HL-60 (cell line): ENCODE data around the gene RASGRP2.

ENCODE experiments used
- DNase-seq, 2 experiments: peaks; one replicate each; pipeline ENCODE4 v3.0.0-alpha.2; 2010 to 2020; ENCODE audit warnings: low read depth in 1 of 2, low spot score in 1 of 2
- H3K27ac ChIP-seq: fragments of 250-450 bp; sonication (Bioruptor Pico); replicated peaks from 2 replicates; pipeline ENCODE4 v1.5.1; 2020; ENCODE audit warnings: mild to moderate bottlenecking, moderate library complexity
- H3K27me3 ChIP-seq: fragments of 250-450 bp; sonication (Bioruptor Pico); 2 replicates; pipeline ENCODE4 v1.5.1; 2021; ENCODE audit warnings: mild to moderate bottlenecking, moderate library complexity; ENCODE audit not compliant: insufficient read depth, poor library complexity, severe bottlenecking
- H3K4me3 ChIP-seq: replicated peaks from 2 replicates; pipeline ENCODE4 v1.5.1; 2011; ENCODE audit warnings: mild to moderate bottlenecking, control low read depth, low read length; ENCODE audit not compliant: insufficient read depth
- GABPA ChIP-seq: IDR thresholded peaks from 2 replicates; pipeline ENCODE4 v1.6.1; 2012; ENCODE audit warnings: low read depth
- POLR2AphosphoS5 ChIP-seq: IDR thresholded peaks from 2 replicates; pipeline ENCODE4 v1.6.1; 2012; ENCODE audit warnings: low read depth
- SPI1 ChIP-seq: IDR thresholded peaks from 2 replicates; pipeline ENCODE4 v1.6.1; 2012; ENCODE audit warnings: low read depth, mild to moderate bottlenecking, borderline replicate concordance
- TF ChIP-seq, protein P1 (sequence below): IDR thresholded peaks from one replicate; pipeline ENCODE4 v1.5.1; 2011; ENCODE audit warnings: low read length, control low read depth, inconsistent platforms; ENCODE audit not compliant: insufficient read depth
- TF ChIP-seq, protein P2 (sequence below): IDR thresholded peaks from 2 replicates; pipeline ENCODE4 v1.6.1; 2012; ENCODE audit warnings: low read depth; ENCODE audit not compliant: insufficient replicate concordance

The RASGRP2 gene

DNA sequence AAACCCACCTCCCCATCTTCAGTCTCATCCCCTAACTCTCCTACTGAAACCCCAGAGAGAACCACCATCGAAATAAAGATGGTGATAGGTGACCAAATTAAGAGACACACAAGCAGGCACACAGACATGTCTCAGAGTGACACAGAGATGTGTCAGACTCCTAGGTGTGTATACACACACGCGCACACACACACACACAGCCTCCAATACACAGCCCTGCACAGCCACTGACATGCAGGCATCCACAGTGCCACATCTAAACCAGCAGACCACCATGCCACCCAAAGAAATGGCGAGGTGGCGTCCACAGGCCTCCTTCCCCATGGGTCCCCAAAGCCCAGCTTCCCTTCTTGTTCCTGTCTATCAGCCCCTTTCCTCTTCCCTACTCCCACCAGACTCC is 48.4 kb downstream of the RASGRP2 start:
- no peak for DNase-seq
- H3K27ac ChIP-seq = no peak overlapping the region

DNA sequence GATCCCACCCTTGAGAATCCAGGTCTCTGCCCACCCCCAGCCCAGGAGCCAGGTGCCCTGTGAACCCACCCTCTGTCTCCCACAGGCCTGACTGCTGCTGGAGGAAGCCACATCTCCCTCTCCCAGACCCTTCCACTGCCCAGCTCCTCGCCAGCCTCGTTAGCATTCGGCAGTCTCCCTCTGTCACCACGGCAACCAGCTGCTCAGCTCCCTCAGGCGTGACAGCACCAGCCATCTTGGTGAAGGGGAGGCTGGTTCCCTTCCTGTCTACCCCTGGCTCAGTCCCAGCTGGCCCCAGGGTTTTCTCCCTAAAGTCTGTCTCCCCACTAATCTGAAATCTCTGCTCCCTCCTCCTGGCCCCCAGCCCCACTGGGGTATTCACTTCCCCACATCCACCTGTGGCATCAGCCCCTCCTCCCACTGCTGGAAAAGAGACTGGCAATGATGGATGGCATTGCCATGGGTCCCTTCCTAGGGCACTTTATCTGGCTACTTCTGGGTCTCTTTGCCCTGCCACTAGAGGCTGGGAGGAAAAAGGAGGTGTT is 49.0 kb downstream of the RASGRP2 start:
- Histone ChIP-seq H3K27ac (no peak overlapping the region), H3K27me3 (peaks cover 11% of the 10 kb centered on the region), H3K4me3 (no peak overlapping the region)
- no peak for DNase-seq
- no peak for TF ChIP-seq SPI1
- TF ChIP-seq, protein P1, sequence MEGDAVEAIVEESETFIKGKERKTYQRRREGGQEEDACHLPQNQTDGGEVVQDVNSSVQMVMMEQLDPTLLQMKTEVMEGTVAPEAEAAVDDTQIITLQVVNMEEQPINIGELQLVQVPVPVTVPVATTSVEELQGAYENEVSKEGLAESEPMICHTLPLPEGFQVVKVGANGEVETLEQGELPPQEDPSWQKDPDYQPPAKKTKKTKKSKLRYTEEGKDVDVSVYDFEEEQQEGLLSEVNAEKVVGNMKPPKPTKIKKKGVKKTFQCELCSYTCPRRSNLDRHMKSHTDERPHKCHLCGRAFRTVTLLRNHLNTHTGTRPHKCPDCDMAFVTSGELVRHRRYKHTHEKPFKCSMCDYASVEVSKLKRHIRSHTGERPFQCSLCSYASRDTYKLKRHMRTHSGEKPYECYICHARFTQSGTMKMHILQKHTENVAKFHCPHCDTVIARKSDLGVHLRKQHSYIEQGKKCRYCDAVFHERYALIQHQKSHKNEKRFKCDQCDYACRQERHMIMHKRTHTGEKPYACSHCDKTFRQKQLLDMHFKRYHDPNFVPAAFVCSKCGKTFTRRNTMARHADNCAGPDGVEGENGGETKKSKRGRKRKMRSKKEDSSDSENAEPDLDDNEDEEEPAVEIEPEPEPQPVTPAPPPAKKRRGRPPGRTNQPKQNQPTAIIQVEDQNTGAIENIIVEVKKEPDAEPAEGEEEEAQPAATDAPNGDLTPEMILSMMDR = no peak
- TF ChIP-seq GABPA = no peak
- TF ChIP-seq, protein P2, sequence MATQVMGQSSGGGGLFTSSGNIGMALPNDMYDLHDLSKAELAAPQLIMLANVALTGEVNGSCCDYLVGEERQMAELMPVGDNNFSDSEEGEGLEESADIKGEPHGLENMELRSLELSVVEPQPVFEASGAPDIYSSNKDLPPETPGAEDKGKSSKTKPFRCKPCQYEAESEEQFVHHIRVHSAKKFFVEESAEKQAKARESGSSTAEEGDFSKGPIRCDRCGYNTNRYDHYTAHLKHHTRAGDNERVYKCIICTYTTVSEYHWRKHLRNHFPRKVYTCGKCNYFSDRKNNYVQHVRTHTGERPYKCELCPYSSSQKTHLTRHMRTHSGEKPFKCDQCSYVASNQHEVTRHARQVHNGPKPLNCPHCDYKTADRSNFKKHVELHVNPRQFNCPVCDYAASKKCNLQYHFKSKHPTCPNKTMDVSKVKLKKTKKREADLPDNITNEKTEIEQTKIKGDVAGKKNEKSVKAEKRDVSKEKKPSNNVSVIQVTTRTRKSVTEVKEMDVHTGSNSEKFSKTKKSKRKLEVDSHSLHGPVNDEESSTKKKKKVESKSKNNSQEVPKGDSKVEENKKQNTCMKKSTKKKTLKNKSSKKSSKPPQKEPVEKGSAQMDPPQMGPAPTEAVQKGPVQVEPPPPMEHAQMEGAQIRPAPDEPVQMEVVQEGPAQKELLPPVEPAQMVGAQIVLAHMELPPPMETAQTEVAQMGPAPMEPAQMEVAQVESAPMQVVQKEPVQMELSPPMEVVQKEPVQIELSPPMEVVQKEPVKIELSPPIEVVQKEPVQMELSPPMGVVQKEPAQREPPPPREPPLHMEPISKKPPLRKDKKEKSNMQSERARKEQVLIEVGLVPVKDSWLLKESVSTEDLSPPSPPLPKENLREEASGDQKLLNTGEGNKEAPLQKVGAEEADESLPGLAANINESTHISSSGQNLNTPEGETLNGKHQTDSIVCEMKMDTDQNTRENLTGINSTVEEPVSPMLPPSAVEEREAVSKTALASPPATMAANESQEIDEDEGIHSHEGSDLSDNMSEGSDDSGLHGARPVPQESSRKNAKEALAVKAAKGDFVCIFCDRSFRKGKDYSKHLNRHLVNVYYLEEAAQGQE = no peak
- no peak for TF ChIP-seq POLR2AphosphoS5

More for the DNA sequence above, 48.4 kb downstream of the RASGRP2 start:
- Histone ChIP-seq H3K4me3 (no peak overlapping the region), H3K27me3 (peaks cover 11% of the 10 kb centered on the region)
- no peak for TF ChIP-seq POLR2AphosphoS5
- TF ChIP-seq, protein P2 = no peak
- TF ChIP-seq, protein P1 = no peak

DNA sequence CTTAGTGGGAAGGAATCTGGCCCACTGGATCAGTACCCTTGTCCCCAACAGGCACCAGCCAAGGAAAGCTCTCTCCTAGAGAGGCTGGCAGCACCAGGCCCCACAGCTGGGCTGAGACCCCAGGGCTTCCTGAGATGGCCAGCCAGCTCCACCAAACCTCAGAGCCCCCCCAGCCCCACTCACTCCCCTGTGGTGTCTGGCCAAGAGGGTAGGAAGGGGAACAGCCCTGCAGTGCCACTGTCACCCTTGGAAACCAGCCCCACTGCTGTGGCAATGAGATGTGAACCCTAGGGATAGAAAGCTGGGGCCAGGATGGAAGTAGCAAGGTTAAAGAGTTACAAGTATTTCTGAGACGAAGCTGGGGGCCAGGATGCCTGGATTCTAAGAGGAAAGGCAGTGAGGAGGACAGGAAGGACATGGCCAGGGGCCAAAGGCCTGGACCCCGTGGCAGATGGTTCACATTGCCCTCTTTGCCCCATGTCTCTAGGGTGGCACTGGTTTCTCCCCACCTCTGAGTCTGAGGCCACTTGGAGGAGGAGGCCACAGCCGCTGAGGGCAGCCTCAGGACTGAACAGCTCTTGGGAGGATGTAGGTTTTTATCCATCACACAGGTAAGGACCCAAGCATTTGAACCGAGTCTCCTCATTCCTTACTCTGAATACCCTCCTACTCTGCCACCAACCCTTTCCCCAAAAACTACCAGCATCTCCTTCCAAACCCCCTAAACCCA is 49.8 kb downstream of the RASGRP2 start:
- TF ChIP-seq, protein P2 = no peak
- TF ChIP-seq GABPA = no peak
- TF ChIP-seq, protein P1 = no peak
- no peak for TF ChIP-seq SPI1
- TF ChIP-seq POLR2AphosphoS5 = no peak
- Histone ChIP-seq H3K4me3 (no peak overlapping the region), H3K27me3 (peaks cover 11% of the 10 kb centered on the region), H3K27ac (no peak overlapping the region)
- DNase-seq = no peak
